Activated CD4-positive, alpha-beta T cell treated with anti-CD3 and anti-CD28 coated beads, Interleukin-2, amount 50 U/mL, for 1 hour (primary cell): ENCODE results near the gene HPS1.

Experiments
- DNase-seq: peaks from one replicate; pipeline ENCODE4 v3.0.0-alpha.2; 2020

HPS1 gene

GRCh38 chr10:98411166-98411565 lies 35.6 kb downstream of the HPS1 start:
- no peak for DNase-seq

GRCh38 chr10:98410759-98411158 lies 36.0 kb downstream of the HPS1 start:
- DNase-seq = no peak

- DNase-seq = no peak
Observed at GRCh38 chr10:98410135-98410743, 36.5 kb downstream of the HPS1 start.

- DNase-seq = no peak
Observed at GRCh38 chr10:98408799-98409198, 37.9 kb downstream of the HPS1 start.

- DNase-seq = no peak
Observed at GRCh38 chr10:98407744-98408241, 38.9 kb downstream of the HPS1 start.

- DNase-seq = no peak
Observed at GRCh38 chr10:98407017-98407743, 39.6 kb downstream of the HPS1 start.

- DNase-seq = no peak
Observed at GRCh38 chr10:98405422-98405821, 41.3 kb downstream of the HPS1 start.

- DNase-seq = no peak
Observed at GRCh38 chr10:98404571-98405359, 42.0 kb downstream of the HPS1 start.

GRCh38 chr10:98403812-98404504 lies 42.8 kb downstream of the HPS1 start:
- DNase-seq = no peak

GRCh38 chr10:98402931-98403718 lies 43.6 kb downstream of the HPS1 start:
- DNase-seq = no peak

GRCh38 chr10:98402478-98402877 lies 44.3 kb downstream of the HPS1 start:
- no peak for DNase-seq

GRCh38 chr10:98400482-98400881 lies 46.3 kb downstream of the HPS1 start:
- no peak for DNase-seq

- no peak for DNase-seq
Observed at GRCh38 chr10:98399784-98400183, 47.0 kb downstream of the HPS1 start.

GRCh38 chr10:98397089-98397600 lies 49.6 kb downstream of the HPS1 start:
- DNase-seq = no peak

- DNase-seq = no peak
Observed at GRCh38 chr10:98396096-98397063, 50.4 kb downstream of the HPS1 start.

GRCh38 chr10:98394851-98395440 lies 51.8 kb downstream of the HPS1 start:
- DNase-seq = no peak

GRCh38 chr10:98391578-98391991 lies 55.1 kb downstream of the HPS1 start:
- DNase-seq = no peak

- no peak for DNase-seq
Observed at GRCh38 chr10:98391065-98391464, 55.7 kb downstream of the HPS1 start.

- no peak for DNase-seq
Observed at GRCh38 chr10:98390406-98390805, 56.3 kb downstream of the HPS1 start.

- DNase-seq = no peak
Observed at GRCh38 chr10:98389398-98389797, 57.3 kb downstream of the HPS1 start.
